ENCODE results near the gene GAMT.

GRCh38 chr19:1383017-1383311 lies 18.4 kb downstream of the GAMT start:
- TF ChIP-seq POLR2A (IDR thresholded peaks at IDR 0.05): no peak
- TF ChIP-seq CTCF (IDR thresholded peaks at IDR 0.05): no peak
- no peak for TF ChIP-seq EP300 (IDR thresholded peaks at IDR 0.05)
